Neural progenitor cell (in vitro differentiated cells): Measurements from ENCODE around the gene GIT2. TPM values are rescaled to one million over a fixed set of nuclear protein-coding genes. Genes with fewer than 3 reads are reported as not detected.

Experiments
- DNase-seq: peaks from one replicate; pipeline ENCODE4 v3.0.0-alpha.2; 2016; ENCODE audit warnings: low spot score
- H2AFZ ChIP-seq: fragments of 200-600 bp; sonication (generic); replicated peaks from 2 replicates; pipeline ENCODE4 v1.6.1; 2016; ENCODE audit warnings: antibody characterized with exemption
- H3F3A ChIP-seq: fragments of 200-600 bp; sonication (generic); 2 replicates; pipeline ENCODE4 v1.6.1; 2016; ENCODE audit warnings: antibody characterized with exemption, low read depth
- H3K27ac ChIP-seq: fragments of 200-600 bp; sonication (generic); 2 replicates; pipeline ENCODE4 v1.5.1; 2016; ENCODE audit warnings: mild to moderate bottlenecking
- H3K27me3 ChIP-seq: fragments of 200-600 bp; sonication (generic); 2 replicates; pipeline ENCODE4 v1.6.1; 2016; ENCODE audit warnings: mild to moderate bottlenecking, moderate library complexity
- H3K36me3 ChIP-seq: fragments of 200-600 bp; sonication (generic); 2 replicates; pipeline ENCODE4 v1.5.1; 2016
- H3K4me1 ChIP-seq: fragments of 200-600 bp; sonication (generic); 2 replicates; pipeline ENCODE4 v1.6.1; 2016; ENCODE audit warnings: mixed run types
- H3K4me2 ChIP-seq: fragments of 200-600 bp; sonication (generic); 2 replicates; pipeline ENCODE4 v1.6.1; 2016
- H3K4me3 ChIP-seq: fragments of 200-600 bp; sonication (generic); 2 replicates; pipeline ENCODE4 v1.5.1; 2016
- H3K79me2 ChIP-seq: fragments of 200-600 bp; sonication (generic); 2 replicates; pipeline ENCODE4 v1.6.1; 2016; ENCODE audit warnings: low read depth
- H3K9ac ChIP-seq: fragments of 200-600 bp; sonication (generic); 2 replicates; pipeline ENCODE4 v1.6.1; 2016
- H3K9me3 ChIP-seq: fragments of 200-600 bp; sonication (generic); 2 replicates; pipeline ENCODE4 v1.5.1; 2016; ENCODE audit warnings: low read depth
- H4K20me1 ChIP-seq: fragments of 200-600 bp; sonication (generic); 2 replicates; pipeline ENCODE4 v1.6.1; 2016; ENCODE audit warnings: low read depth
- H3K27ac Mint-ChIP-seq: 3 replicates; pipeline ENCODE4 v1.8.0; 2021; ENCODE audit warnings: mixed read lengths
- H3K27me3 Mint-ChIP-seq: 2 replicates; pipeline ENCODE4 v1.8.0; 2022; ENCODE audit warnings: low read depth, mild to moderate bottlenecking, inconsistent platforms, moderate library complexity, mixed read lengths; ENCODE audit not compliant: insufficient read depth
- H3K36me3 Mint-ChIP-seq: 3 replicates; pipeline ENCODE4 v1.8.0; 2021; ENCODE audit warnings: mixed read lengths
- H3K4me1 Mint-ChIP-seq: 3 replicates; pipeline ENCODE4 v1.8.0; 2021; ENCODE audit warnings: mixed read lengths
- H3K4me3 Mint-ChIP-seq: 3 replicates; pipeline ENCODE4 v1.8.0; 2021; ENCODE audit warnings: mild to moderate bottlenecking, moderate library complexity, mixed read lengths
- H3K9me3 Mint-ChIP-seq: 3 replicates; pipeline ENCODE4 v1.8.0; 2020; ENCODE audit warnings: mixed read lengths
- CTCF ChIP-seq: fragments of 200-600 bp; sonication (generic); IDR thresholded peaks from 2 replicates; pipeline ENCODE4 v1.5.1; 2017; ENCODE audit warnings: antibody characterized with exemption, mild to moderate bottlenecking
- EZH2 ChIP-seq: fragments of 200-600 bp; sonication (generic); IDR thresholded peaks from 2 replicates; pipeline ENCODE4 v1.6.1; 2017; ENCODE audit warnings: antibody characterized with exemption, mild to moderate bottlenecking, moderate library complexity
- EZH2phosphoT487 ChIP-seq: fragments of 200-600 bp; sonication (generic); IDR thresholded peaks from 2 replicates; pipeline ENCODE4 v1.6.1; 2017; ENCODE audit warnings: antibody characterized with exemption
- total RNA-seq: library from RNA; depleted of rRNA; stranded (reverse); fragments of >200 nt; gene quantifications from 2 replicates; pipeline ENCODE4 v1.2.3, GENCODE V29; 2015; ENCODE audit warnings: low replicate concordance

Gene GIT2
- total RNA-seq, 1 donor from 2014 or later: 28.5 TPM

GRCh38 chr12:109912855-109913321 is 83.3 kb downstream of the GIT2 start:
- Histone ChIP-seq H3K79me2 (no peaks in the 10 kb centered on the region), H3K27me3 (no peaks in the 10 kb centered on the region), H3K27ac (no peak overlapping the region), H3K4me1 (no peaks in the 10 kb centered on the region), H3K9ac (no peak overlapping the region), H4K20me1 (no peaks in the 10 kb centered on the region), H2AFZ (no peak overlapping the region), H3K4me2 (no peak overlapping the region), H3F3A (no peaks in the 10 kb centered on the region), H3K4me3 (no peak overlapping the region), H3K36me3 (no peaks in the 10 kb centered on the region), H3K9me3 (no peaks in the 10 kb centered on the region)
- no peak overlapping the region for H3K4me3 Mint-ChIP-seq
- peaks cover 26% of the 10 kb centered on the region for H3K36me3 Mint-ChIP-seq
- TF ChIP-seq CTCF (no peak), EZH2phosphoT487 (no peak), EZH2 (no peak)
- H3K27me3 Mint-ChIP-seq: peaks cover 6% of the 10 kb centered on the region
- peaks cover 2% of the 10 kb centered on the region for H3K4me1 Mint-ChIP-seq
- H3K27ac Mint-ChIP-seq: peak overlapping the region; percentile 65
- no peak for DNase-seq
- no peaks in the 10 kb centered on the region for H3K9me3 Mint-ChIP-seq

- no peaks in the 10 kb centered on the region for H3K36me3 ChIP-seq
- no peak overlapping the region for H3K4me3 Mint-ChIP-seq
- H3K27ac Mint-ChIP-seq: no peak overlapping the region
Measured at GRCh38 chr12:109910969-109911348, 85.2 kb downstream of the GIT2 start.

GRCh38 chr12:109910254-109910968 is 85.8 kb downstream of the GIT2 start:
- H3K4me3 Mint-ChIP-seq: no peak overlapping the region
- H3K4me1 Mint-ChIP-seq: peaks cover 2% of the 10 kb centered on the region
- no peak overlapping the region for H3K27ac Mint-ChIP-seq
- no peaks in the 10 kb centered on the region for H4K20me1 ChIP-seq
- no peak for DNase-seq
- no peaks in the 10 kb centered on the region for H3K9me3 ChIP-seq
- H3K36me3 Mint-ChIP-seq: peaks cover 11% of the 10 kb centered on the region
- H3K4me3 ChIP-seq: no peak overlapping the region
- H3K36me3 ChIP-seq: no peaks in the 10 kb centered on the region
- H3F3A ChIP-seq: no peaks in the 10 kb centered on the region
- no peak overlapping the region for H3K9ac ChIP-seq
- no peaks in the 10 kb centered on the region for H3K79me2 ChIP-seq
- no peak overlapping the region for H3K4me2 ChIP-seq
- H3K27me3 Mint-ChIP-seq: peaks cover 4% of the 10 kb centered on the region
- H3K27ac ChIP-seq: no peak overlapping the region
- H3K4me1 ChIP-seq: no peaks in the 10 kb centered on the region
- H3K9me3 Mint-ChIP-seq: no peaks in the 10 kb centered on the region
- TF ChIP-seq EZH2 (no peak), CTCF (no peak), EZH2phosphoT487 (no peak)
- H2AFZ ChIP-seq: no peak overlapping the region
- no peaks in the 10 kb centered on the region for H3K27me3 ChIP-seq

More at GRCh38 chr12:109910969-109911348, 85.2 kb downstream of the GIT2 start:
- Histone ChIP-seq H3K9me3 (no peaks in the 10 kb centered on the region), H3K9ac (no peak overlapping the region), H3F3A (no peaks in the 10 kb centered on the region), H3K27ac (no peak overlapping the region), H3K4me1 (no peaks in the 10 kb centered on the region), H4K20me1 (no peaks in the 10 kb centered on the region), H3K27me3 (no peaks in the 10 kb centered on the region), H2AFZ (no peak overlapping the region), H3K4me3 (no peak overlapping the region), H3K79me2 (no peaks in the 10 kb centered on the region), H3K4me2 (no peak overlapping the region)
- peak; percentile 77 for DNase-seq
- Mint-ChIP-seq H3K36me3 (peaks cover 12% of the 10 kb centered on the region), H3K27me3 (peaks cover 6% of the 10 kb centered on the region), H3K4me1 (peaks cover 2% of the 10 kb centered on the region), H3K9me3 (no peaks in the 10 kb centered on the region)
- TF ChIP-seq EZH2phosphoT487 (no peak), EZH2 (no peak), CTCF (peak; percentile 63)
